GM12864 (cell line): ENCODE results near the gene GTF2H1.
A peak's percentile ranks its signal among the peaks of the same experiment; 100 is the strongest.

Experiments
- DNase-seq: peaks from one replicate; pipeline ENCODE4 v3.0.0-alpha.2; 2011; ENCODE audit warnings: low read depth
- H3K4me3 ChIP-seq: 2 replicates; pipeline ENCODE4 v1.5.1; 2011; ENCODE audit warnings: mild to moderate bottlenecking, low read depth, low read length, control low read depth
- CTCF ChIP-seq: IDR thresholded peaks from 2 replicates; pipeline ENCODE4 v1.5.1; 2011; ENCODE audit warnings: low read depth, mild to moderate bottlenecking, moderate library complexity, low read length, control low read depth, inconsistent platforms; ENCODE audit errors: missing control alignments

GTF2H1 gene

DNA sequence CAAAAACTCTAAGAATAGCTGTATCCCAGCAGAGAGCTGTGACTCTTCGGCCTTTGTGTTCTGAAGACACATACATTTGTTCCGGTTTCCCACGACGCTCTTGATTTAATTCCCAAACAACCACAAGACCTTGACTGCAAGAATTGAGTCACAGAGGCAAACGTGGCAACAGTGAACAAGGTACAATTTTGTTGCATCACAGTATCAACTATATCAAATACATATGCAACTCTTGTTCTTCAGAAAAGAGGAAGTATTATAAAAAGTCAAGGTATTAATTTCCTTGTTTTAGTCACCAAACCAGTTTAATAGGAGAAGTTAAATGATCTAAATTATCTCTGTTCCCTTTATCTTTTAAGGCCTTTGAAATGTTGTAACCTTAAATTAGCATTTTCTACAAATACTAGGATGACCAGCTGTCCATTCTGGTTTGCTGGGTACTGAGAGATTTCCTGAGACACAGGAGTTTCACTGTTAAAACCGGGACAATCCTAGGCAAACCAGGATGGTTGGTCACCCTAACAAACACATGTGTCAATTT is 11.5 kb upstream of the GTF2H1 start:
- TF ChIP-seq CTCF = no peak
- H3K4me3 ChIP-seq = no peak overlapping the region
- DNase-seq = peak; percentile 37

DNA sequence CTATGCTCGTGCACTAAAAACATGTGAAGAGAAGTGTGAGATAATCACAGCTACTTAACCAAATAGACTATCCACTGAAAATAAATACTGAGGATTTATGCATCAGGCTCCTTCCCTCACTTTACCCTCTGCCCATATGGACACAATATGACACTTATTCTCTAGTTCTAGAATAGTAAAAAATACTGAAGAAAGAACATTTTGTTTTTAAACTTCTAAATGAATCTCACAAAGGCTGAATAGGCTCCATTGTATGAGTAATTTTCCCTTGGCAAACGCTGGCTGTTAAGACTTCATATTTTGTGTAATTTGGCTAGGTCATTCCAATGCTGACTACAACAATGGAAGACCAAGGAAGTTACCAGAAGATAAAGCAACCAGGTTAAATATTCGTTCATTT is 10.4 kb upstream of the GTF2H1 start:
- TF ChIP-seq CTCF = no peak
- DNase-seq = no peak

GRCh38 chr11:18312663-18313420 is 9.5 kb upstream of the GTF2H1 start:
- no peak overlapping the region for H3K4me3 ChIP-seq
- no peak for DNase-seq
- no peak for TF ChIP-seq CTCF

More for the DNA sequence above, 10.4 kb upstream of the GTF2H1 start:
- no peak overlapping the region for H3K4me3 ChIP-seq

- no peak overlapping the region for H3K4me3 ChIP-seq
- no peak for DNase-seq
- TF ChIP-seq CTCF = no peak
Observed at GRCh38 chr11:18313965-18314763, 8.2 kb upstream of the GTF2H1 start.

- no peak overlapping the region for H3K4me3 ChIP-seq
- DNase-seq = no peak
- no peak for TF ChIP-seq CTCF
Observed at GRCh38 chr11:18314784-18315523, 7.4 kb upstream of the GTF2H1 start.

DNA sequence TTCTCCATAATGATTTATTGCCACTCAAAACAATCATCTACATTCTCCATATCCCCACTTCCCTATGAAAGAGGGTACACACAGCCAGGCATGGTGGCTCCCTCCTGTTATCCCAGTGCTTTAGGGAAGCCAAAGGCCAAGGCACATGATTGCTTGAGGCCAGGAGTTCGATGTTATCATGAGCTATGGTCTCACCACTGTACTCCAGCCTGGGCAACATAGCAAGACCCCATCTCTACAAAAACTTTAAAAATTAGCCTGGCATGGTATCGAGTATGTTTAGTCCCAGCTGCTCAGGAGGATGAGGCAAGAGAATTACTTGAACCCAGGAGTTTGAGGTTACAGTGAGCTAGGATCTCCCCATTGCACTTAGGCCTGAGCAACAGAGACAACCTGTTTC is 6.5 kb upstream of the GTF2H1 start:
- no peak overlapping the region for H3K4me3 ChIP-seq
- no peak for DNase-seq
- no peak for TF ChIP-seq CTCF
